ENCODE results near the gene SUPT3H. TPM values are rescaled to one million over a fixed set of nuclear protein-coding genes. Genes with fewer than 3 reads are reported as not detected.

SUPT3H gene
- total RNA-seq, 1 experiment from 2014 or later, result 10.3 TPM

DNA sequence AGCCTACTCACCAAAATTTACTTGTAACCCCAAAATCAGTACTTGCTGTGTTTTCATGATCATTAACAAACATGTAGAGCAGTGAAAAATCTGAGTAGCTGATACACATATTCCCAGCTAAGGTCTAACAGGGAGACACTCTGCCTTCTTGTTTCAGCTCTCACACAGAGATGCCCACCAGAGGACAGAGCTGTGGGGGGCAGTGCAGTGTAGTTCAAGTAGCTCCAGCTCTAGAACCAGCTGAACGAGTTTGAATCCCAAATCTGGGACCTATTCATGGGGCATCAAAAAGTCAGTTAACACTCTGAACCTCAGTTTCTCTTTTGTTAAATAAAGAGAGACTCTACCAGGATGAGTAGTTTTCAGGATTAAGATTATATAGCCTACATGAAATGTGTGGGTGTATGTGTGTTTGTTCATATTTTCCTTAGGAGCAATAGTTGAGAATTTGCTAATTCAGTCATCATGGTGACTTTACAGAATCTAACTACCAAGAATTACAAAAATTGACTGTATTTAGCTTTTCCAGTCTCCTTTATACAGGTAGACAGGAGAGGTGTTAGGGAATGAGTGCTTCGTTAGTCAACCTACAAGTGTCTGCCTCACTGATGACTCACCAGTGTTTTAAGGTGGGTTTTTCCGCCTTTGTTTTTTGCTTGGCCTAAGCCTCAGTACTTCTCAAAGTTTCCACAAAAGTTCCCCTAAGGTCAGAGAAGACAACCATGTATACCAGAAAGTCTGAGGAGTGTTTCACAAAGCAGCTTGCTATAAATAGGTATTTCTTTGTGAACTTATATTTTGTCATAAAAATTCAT, 213.6 kb downstream of the SUPT3H start:
- Mint-ChIP-seq H3K27ac (ENCODE audit: unreplicated experiment) (no peak overlapping the region), H3K36me3 (ENCODE audit: insufficient read depth, unreplicated experiment) (no peaks in the 10 kb centered on the region), H3K4me3 (ENCODE audit: low read depth, unreplicated experiment) (no peak overlapping the region), H3K9me3 (ENCODE audit: low read depth, unreplicated experiment) (no peaks in the 10 kb centered on the region), H3K4me1 (ENCODE audit: low read depth, unreplicated experiment) (no peaks in the 10 kb centered on the region), H3K27me3 (ENCODE audit: unreplicated experiment) (no peaks in the 10 kb centered on the region)
- TF ChIP-seq, protein P1, sequence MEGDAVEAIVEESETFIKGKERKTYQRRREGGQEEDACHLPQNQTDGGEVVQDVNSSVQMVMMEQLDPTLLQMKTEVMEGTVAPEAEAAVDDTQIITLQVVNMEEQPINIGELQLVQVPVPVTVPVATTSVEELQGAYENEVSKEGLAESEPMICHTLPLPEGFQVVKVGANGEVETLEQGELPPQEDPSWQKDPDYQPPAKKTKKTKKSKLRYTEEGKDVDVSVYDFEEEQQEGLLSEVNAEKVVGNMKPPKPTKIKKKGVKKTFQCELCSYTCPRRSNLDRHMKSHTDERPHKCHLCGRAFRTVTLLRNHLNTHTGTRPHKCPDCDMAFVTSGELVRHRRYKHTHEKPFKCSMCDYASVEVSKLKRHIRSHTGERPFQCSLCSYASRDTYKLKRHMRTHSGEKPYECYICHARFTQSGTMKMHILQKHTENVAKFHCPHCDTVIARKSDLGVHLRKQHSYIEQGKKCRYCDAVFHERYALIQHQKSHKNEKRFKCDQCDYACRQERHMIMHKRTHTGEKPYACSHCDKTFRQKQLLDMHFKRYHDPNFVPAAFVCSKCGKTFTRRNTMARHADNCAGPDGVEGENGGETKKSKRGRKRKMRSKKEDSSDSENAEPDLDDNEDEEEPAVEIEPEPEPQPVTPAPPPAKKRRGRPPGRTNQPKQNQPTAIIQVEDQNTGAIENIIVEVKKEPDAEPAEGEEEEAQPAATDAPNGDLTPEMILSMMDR (IDR thresholded peaks at IDR 0.05; ENCODE audit: unreplicated experiment), result no peak
- BruUV-seq (replicated peaks), result no TSS peak
- intact Hi-C loops (cut with micrococcal nuclease; ENCODE audit: unreplicated experiment), result no loop called here
- DNase-seq, result peak; percentile 4
- CTCF ChIA-PET, result no interaction called here

DNA sequence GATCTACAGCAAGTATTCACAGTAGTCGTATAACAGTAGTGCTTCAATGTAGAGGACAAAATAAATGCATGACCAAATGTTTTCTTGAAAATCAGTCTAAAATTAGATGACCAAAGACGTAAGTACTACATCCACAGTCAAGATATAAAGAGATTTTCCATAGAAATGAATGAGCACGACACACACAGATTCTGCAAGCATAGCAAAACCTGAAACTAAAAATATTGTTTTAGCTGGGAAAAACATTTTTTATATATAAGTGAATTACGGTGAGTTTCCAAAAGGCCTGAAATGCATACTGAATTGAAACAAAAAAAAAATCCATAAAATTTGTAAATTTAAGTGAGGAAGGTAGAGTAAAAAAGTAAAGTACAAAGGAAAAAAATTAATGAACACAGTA, 217.4 kb downstream of the SUPT3H start:
- H3K4me1 Mint-ChIP-seq (ENCODE audit: low read depth, unreplicated experiment), result no peaks in the 10 kb centered on the region
- no peaks in the 10 kb centered on the region for H3K9me3 Mint-ChIP-seq (ENCODE audit: low read depth, unreplicated experiment)
- intact Hi-C loops (cut with micrococcal nuclease; ENCODE audit: unreplicated experiment), result no loop called here
- H3K27me3 Mint-ChIP-seq (ENCODE audit: unreplicated experiment), result no peaks in the 10 kb centered on the region
- CTCF ChIA-PET, result no interaction called here
- H3K36me3 Mint-ChIP-seq (ENCODE audit: insufficient read depth, unreplicated experiment), result no peaks in the 10 kb centered on the region
- DNase-seq, result no peak
- no peak overlapping the region for H3K27ac Mint-ChIP-seq (ENCODE audit: unreplicated experiment)
- TF ChIP-seq, protein P1 (IDR thresholded peaks at IDR 0.05; ENCODE audit: unreplicated experiment), result no peak
- BruUV-seq (replicated peaks), result no TSS peak
- no peak overlapping the region for H3K4me3 Mint-ChIP-seq (ENCODE audit: low read depth, unreplicated experiment)

DNA sequence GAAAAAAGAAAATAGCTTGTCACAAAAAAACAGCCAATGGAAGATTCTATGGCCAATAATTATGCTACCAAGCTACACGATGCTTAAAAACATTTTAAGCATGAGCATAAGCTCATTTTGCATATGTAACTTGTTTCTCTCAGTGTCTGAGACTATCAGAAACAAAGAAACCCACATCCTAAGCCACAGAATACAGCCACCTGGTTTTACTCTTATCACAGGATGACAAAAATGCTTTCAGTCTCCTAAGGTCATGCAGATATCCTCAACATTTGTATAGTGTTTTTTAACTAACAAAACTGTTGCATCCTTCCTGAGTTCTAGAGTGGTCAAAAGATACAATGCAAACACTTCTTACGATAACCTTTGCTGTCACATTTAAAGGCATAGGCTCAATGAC, 221.7 kb downstream of the SUPT3H start:
- TF ChIP-seq, protein P1 (IDR thresholded peaks at IDR 0.05; ENCODE audit: unreplicated experiment), result no peak
- Mint-ChIP-seq H3K4me1 (ENCODE audit: low read depth, unreplicated experiment) (no peaks in the 10 kb centered on the region), H3K4me3 (ENCODE audit: low read depth, unreplicated experiment) (no peak overlapping the region), H3K27ac (ENCODE audit: unreplicated experiment) (no peak overlapping the region), H3K36me3 (ENCODE audit: insufficient read depth, unreplicated experiment) (no peaks in the 10 kb centered on the region), H3K27me3 (ENCODE audit: unreplicated experiment) (no peaks in the 10 kb centered on the region), H3K9me3 (ENCODE audit: low read depth, unreplicated experiment) (no peaks in the 10 kb centered on the region)
- CTCF ChIA-PET, result no interaction called here
- no peak for DNase-seq
- BruUV-seq (replicated peaks), result no TSS peak
- intact Hi-C loops (cut with micrococcal nuclease; ENCODE audit: unreplicated experiment), result no loop called here

DNA sequence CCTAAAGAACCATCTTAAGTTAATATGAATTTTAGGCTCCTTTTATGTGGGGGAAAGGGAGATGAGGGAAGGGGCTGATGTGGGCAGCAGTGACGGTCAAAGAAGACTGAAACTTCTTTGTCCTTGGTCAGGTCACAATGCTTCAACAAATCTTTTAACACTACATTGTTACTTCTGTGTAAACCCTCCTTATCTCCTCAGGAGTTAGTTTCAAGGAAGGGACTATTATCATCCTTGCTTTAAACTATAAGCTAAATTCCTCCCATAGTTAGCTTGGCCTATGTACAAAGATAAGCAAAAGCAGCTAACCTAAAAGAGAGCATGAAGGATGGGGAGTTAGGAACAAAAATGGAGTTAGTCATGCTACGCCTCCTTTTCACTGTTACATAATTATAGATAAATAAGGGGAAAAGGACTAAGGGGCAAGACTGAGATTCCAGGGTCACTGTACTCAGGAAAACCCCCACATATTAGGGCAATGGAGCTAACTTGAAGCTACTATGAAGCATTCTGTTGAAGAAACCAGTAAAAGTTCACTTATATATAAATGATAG, 222.3 kb downstream of the SUPT3H start:
- no peaks in the 10 kb centered on the region for H3K27me3 Mint-ChIP-seq (ENCODE audit: unreplicated experiment)
- TF ChIP-seq, protein P1 (IDR thresholded peaks at IDR 0.05; ENCODE audit: unreplicated experiment), result no peak
- no TSS peak for BruUV-seq (replicated peaks)
- CTCF ChIA-PET, result no interaction called here
- H3K36me3 Mint-ChIP-seq (ENCODE audit: insufficient read depth, unreplicated experiment), result no peaks in the 10 kb centered on the region
- no peaks in the 10 kb centered on the region for H3K9me3 Mint-ChIP-seq (ENCODE audit: low read depth, unreplicated experiment)
- intact Hi-C loops (cut with micrococcal nuclease; ENCODE audit: unreplicated experiment), result no loop called here
- no peak overlapping the region for H3K27ac Mint-ChIP-seq (ENCODE audit: unreplicated experiment)
- H3K4me3 Mint-ChIP-seq (ENCODE audit: low read depth, unreplicated experiment), result no peak overlapping the region
- DNase-seq, result no peak
- no peaks in the 10 kb centered on the region for H3K4me1 Mint-ChIP-seq (ENCODE audit: low read depth, unreplicated experiment)

Data from Calu3 (cell line).